Measurements from ENCODE around the gene SMIM33. TPM values are rescaled to one million over a fixed set of nuclear protein-coding genes. Genes with fewer than 3 reads are reported as not detected.

Gene SMIM33
- not detected for total RNA-seq

GRCh38 chr5:139470821-139471300, at the start of gene SMIM33:
Gene SMIM33, plus strand, starts transcription at chr5:139471004. Its CDS starts 118 bp downstream, at chr5:139471122.
- Histone ChIP-seq H3K4me3 (no peak within 1 kb of the TSS), H3K27ac (no peak within 1 kb of the TSS), H3K36me3 (replicated peaks in 1 of 2; ENCODE audit: insufficient read depth in 1 of 2, low read depth in 2 of 2) (no peaks in the 10 kb centered on the region), H3K4me1 (no peaks in the 10 kb centered on the region), H3K27me3 (no peaks in the 10 kb centered on the region), H3K9me3 (no peaks in the 10 kb centered on the region)
- TF ChIP-seq, protein P1, sequence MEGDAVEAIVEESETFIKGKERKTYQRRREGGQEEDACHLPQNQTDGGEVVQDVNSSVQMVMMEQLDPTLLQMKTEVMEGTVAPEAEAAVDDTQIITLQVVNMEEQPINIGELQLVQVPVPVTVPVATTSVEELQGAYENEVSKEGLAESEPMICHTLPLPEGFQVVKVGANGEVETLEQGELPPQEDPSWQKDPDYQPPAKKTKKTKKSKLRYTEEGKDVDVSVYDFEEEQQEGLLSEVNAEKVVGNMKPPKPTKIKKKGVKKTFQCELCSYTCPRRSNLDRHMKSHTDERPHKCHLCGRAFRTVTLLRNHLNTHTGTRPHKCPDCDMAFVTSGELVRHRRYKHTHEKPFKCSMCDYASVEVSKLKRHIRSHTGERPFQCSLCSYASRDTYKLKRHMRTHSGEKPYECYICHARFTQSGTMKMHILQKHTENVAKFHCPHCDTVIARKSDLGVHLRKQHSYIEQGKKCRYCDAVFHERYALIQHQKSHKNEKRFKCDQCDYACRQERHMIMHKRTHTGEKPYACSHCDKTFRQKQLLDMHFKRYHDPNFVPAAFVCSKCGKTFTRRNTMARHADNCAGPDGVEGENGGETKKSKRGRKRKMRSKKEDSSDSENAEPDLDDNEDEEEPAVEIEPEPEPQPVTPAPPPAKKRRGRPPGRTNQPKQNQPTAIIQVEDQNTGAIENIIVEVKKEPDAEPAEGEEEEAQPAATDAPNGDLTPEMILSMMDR (IDR thresholded peaks at IDR 0.05), result no peak
- TF ChIP-seq POLR2A (IDR thresholded peaks at IDR 0.05), result no peak
- intact Hi-C loops (cut with DNase I), result no loop called here
- 43 to 84% methylated on average over 7 to 9 of the region's 9 CpGs for WGBS, 2 donors
- no peak for ATAC-seq
- no peak for DNase-seq

DNA sequence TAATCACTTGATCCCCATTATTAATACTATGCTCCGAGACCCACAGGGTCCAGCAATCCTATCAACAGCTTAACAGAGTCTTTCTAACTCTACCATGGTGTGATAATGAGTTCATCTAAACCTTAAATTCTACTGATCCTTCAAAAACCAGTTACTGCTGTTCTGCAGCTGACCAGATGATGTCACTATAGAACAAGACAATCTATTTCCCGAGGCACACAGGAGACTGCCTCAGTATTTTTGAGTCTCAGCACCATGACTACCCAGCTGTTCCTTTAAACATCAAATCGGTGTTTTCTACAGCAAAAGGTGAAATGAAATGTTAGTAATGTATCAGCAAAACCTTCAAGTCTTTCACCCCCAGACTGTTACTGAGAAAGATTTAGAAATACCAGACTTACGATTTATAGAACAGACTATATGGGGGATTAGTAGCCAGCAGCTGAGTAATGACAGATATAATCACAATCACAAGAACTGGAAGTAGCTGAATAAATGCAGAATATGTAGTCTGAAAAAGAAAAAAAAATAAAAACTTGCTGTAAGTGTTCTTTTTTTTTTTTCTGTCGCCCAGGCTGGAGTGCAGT, 48.4 kb upstream of the SMIM33 start:
- intact Hi-C loops (cut with DNase I), result loop anchor here (10.0 kb wide), 2 partner anchors 92 to 342 kb away; no protein-coding TSS in a partner anchor
- no peaks in the 10 kb centered on the region for H3K4me1 ChIP-seq
- 40 to 43% methylated on average over 5 of the region's 5 CpGs for WGBS, 2 donors
- peak; percentile 49 to 71 (median 52) for DNase-seq
- no peak overlapping the region for H3K27ac ChIP-seq
- no peak overlapping the region for H3K4me3 ChIP-seq
- no peaks in the 10 kb centered on the region for H3K36me3 ChIP-seq (replicated peaks in 1 of 2; ENCODE audit: insufficient read depth in 1 of 2, low read depth in 2 of 2)
- ATAC-seq, result peak; percentile 90
- no peaks in the 10 kb centered on the region for H3K27me3 ChIP-seq
- H3K9me3 ChIP-seq, result no peaks in the 10 kb centered on the region
- no peak for TF ChIP-seq POLR2A (IDR thresholded peaks at IDR 0.05)
- TF ChIP-seq, protein P1 (IDR thresholded peaks at IDR 0.05), result peak; percentile 35 to 85 (median 83)

DNA sequence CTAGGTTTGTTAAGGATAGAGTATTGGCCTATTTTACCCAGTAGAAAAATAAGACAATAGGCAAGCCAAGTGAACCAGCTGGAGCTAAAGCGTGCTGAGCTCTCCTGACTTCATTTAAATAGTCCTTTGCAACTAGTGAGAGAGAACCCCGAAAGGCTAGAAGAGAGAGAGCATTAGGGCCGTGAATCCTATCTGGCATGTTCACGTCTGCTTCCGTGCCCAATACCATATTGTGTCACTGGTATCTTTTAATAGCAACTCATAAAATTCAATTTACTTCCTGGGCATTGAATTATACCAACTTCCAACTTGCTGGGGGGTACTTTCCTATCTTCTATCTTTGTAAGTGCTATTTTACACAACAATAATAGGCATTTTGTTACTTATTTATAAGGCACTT, 45.3 kb upstream of the SMIM33 start:
- 81 to 87% methylated on average over 5 of the region's 5 CpGs for WGBS, 2 donors
- intact Hi-C loops (cut with DNase I), result loop anchor here (10.0 kb wide), 2 partner anchors 89 to 339 kb away; no protein-coding TSS in a partner anchor
- Histone ChIP-seq H3K4me1 (no peaks in the 10 kb centered on the region), H3K4me3 (no peak overlapping the region), H3K27me3 (no peaks in the 10 kb centered on the region), H3K36me3 (replicated peaks in 1 of 2; ENCODE audit: insufficient read depth in 1 of 2, low read depth in 2 of 2) (no peaks in the 10 kb centered on the region), H3K9me3 (no peaks in the 10 kb centered on the region), H3K27ac (no peak overlapping the region)
- TF ChIP-seq, protein P1 (IDR thresholded peaks at IDR 0.05), result no peak
- TF ChIP-seq POLR2A (IDR thresholded peaks at IDR 0.05), result no peak
- DNase-seq, result no peak
- ATAC-seq, result no peak

GRCh38 chr5:139426203-139426885, 44.5 kb upstream of the SMIM33 start:
- Histone ChIP-seq H3K27ac (no peak overlapping the region), H3K27me3 (no peaks in the 10 kb centered on the region), H3K4me1 (no peaks in the 10 kb centered on the region), H3K4me3 (no peak overlapping the region), H3K9me3 (no peaks in the 10 kb centered on the region), H3K36me3 (replicated peaks in 1 of 2; ENCODE audit: insufficient read depth in 1 of 2, low read depth in 2 of 2) (no peaks in the 10 kb centered on the region)
- intact Hi-C loops (cut with DNase I), result loop anchor here (10.0 kb wide), 2 partner anchors 88 to 338 kb away; no protein-coding TSS in a partner anchor
- DNase-seq (no peak), ATAC-seq (no peak)
- 74 to 84% methylated on average over 3 to 8 of the region's 8 CpGs for whole genome bisulfite sequencing, 2 donors
- TF ChIP-seq POLR2A (IDR thresholded peaks at IDR 0.05), result no peak
- TF ChIP-seq, protein P1 (IDR thresholded peaks at IDR 0.05), result no peak
